EH (cell line): ENCODE results near the gene COA6.

Source experiments
- DNase-seq: peaks from one replicate; pipeline ENCODE4 v3.0.0-alpha.2; 2015; ENCODE audit warnings: low read depth

COA6 gene

DNA sequence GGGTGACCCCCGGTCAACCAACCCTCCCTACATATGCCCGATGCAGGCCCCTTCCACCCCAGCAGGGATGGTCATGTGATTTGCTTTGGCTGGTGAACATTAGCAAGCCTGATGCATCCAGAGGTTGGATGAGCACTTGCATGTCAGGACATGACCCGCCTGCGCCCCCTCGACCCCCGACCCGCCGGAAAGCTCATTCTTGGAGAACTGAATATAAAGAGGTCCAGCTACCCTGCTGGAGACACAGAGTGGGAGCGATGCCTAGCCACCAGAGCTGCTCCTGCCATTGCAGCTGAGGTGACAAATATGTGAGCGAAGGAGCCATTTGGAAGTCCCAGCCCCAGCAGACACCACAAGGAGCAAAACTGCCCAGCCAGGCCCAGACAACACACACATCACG lies 39.6 kb downstream of the COA6 start:
- DNase-seq: no peak

GRCh38 chr1:234413485-234413884 lies 40.2 kb downstream of the COA6 start:
- DNase-seq: no peak

DNA sequence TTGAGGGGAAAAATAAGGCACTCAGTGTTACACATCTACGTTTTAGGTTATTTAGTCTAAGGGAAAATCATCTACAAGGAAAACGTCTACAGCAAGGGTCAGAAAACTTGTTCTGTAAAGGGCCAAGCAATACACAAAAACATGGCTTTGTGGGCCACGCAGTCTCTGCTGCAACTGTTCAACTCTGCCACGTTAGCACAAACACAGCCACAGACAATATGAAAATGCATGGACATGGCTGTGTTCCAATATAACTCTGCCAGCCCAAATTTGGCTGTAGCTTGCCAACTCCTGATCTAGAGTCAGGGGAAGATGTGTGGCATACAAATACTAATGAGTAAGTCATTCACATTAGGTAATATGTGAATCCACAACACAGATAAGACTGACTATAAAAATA lies 40.7 kb downstream of the COA6 start:
- no peak for DNase-seq

- no peak for DNase-seq
These were observed 54.8 kb downstream of the COA6 start for GRCh38 chr1:234427950-234428646.

DNA sequence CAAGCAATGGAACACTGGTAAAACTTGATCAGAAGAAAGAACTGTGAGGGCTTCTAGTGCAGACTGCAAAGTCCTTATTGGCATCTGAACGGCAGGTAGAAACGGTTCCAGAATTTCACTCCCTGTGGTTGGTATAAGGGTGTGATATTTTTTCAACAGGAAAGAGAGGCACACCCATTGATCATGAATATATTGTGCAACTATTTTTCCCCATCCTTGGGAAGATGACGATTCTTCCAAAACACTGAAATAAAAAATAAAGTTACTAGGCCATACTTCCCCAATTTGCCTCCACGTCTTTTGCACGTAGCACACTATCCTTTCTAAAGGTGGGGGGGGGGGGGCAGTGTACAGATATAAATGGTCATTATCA lies 56.2 kb downstream of the COA6 start:
- no peak for DNase-seq

GRCh38 chr1:234430691-234431090 lies 57.4 kb downstream of the COA6 start:
- no peak for DNase-seq

DNA sequence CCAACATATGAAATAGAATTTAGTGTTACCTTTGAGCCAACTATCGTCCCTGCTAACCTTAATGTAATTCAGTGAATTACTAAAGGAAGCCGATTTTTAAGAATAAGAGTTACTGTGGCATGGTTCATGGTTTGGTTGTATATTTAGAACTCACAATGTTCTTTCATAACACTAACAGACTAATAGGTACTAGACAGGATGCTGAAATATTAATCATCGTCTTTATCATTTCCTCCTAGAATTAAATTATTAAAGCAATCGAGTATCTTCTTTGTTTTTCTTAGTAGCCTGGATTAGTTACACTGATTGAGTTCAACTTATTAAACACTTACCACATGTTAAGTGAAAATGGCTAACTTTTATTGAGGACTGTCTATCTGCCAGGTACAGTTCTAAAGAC lies 58.0 kb downstream of the COA6 start:
- no peak for DNase-seq

- DNase-seq: peak; percentile 66
These were observed 60.5 kb downstream of the COA6 start for GRCh38 chr1:234433563-234434285.
